Measurements from ENCODE around the gene ABLIM2.

The ABLIM2 gene

GRCh38 chr4:8037150-8037769 lies 121.4 kb downstream of the ABLIM2 start:
- Histone ChIP-seq H3K36me3 (replicated peaks; ENCODE audit: insufficient read depth, low read length) (no peaks in the 10 kb centered on the region), H3K79me2 (ENCODE audit: low read length) (no peaks in the 10 kb centered on the region), H3K4me3 (ENCODE audit: low read length) (no peak overlapping the region), H3K9me2 (replicated peaks; ENCODE audit: insufficient read depth, low read length) (no peaks in the 10 kb centered on the region), H3K27me3 (replicated peaks; ENCODE audit: insufficient read depth, low read length) (peaks cover 80% of the 10 kb centered on the region), H3K27ac (ENCODE audit: low read length) (no peak overlapping the region), H4K20me1 (ENCODE audit: insufficient read depth, low read length) (no peaks in the 10 kb centered on the region), H3K9ac (ENCODE audit: low read length) (no peak overlapping the region), H3K4me1 (ENCODE audit: low read length) (peaks cover 10% of the 10 kb centered on the region), H2AFZ (ENCODE audit: low read length) (no peak overlapping the region), H3K9me3 (replicated peaks; ENCODE audit: insufficient read depth, low read length) (no peaks in the 10 kb centered on the region), H3F3A (ENCODE audit: insufficient read depth, low read length) (0 out of 2 replicates have a peak, but pooled peaks cover 3% of the 10 kb centered on the region), H3K4me2 (ENCODE audit: low read depth, low read length) (no peak overlapping the region)
- TF ChIP-seq CTCF (IDR thresholded peaks at IDR 0.05; ENCODE audit: low read length): no peak
- no peak for TF ChIP-seq EZH2 (optimal IDR thresholded peaks at IDR 0.05; ENCODE audit: low read depth, low read length)
- no peak for TF ChIP-seq EZH2phosphoT487 (IDR thresholded peaks at IDR 0.05; ENCODE audit: low read length)
- no peak for DNase-seq

GRCh38 chr4:8035371-8035780 lies 123.2 kb downstream of the ABLIM2 start:
- Histone ChIP-seq H3K9me2 (replicated peaks; ENCODE audit: insufficient read depth, low read length) (no peaks in the 10 kb centered on the region), H3K4me2 (ENCODE audit: low read depth, low read length) (peak overlapping the region; percentile 34; the same call in 1 of the 2 replicates), H3K36me3 (replicated peaks; ENCODE audit: insufficient read depth, low read length) (no peaks in the 10 kb centered on the region), H3K79me2 (ENCODE audit: low read length) (no peaks in the 10 kb centered on the region), H3F3A (ENCODE audit: insufficient read depth, low read length) (0 out of 2 replicates have a peak, but pooled peaks cover 3% of the 10 kb centered on the region), H3K27ac (ENCODE audit: low read length) (no peak overlapping the region), H2AFZ (ENCODE audit: low read length) (no peak overlapping the region), H3K4me1 (ENCODE audit: low read length) (peaks cover 10% of the 10 kb centered on the region), H4K20me1 (ENCODE audit: insufficient read depth, low read length) (no peaks in the 10 kb centered on the region), H3K4me3 (ENCODE audit: low read length) (no peak overlapping the region), H3K9me3 (replicated peaks; ENCODE audit: insufficient read depth, low read length) (no peaks in the 10 kb centered on the region), H3K9ac (ENCODE audit: low read length) (no peak overlapping the region), H3K27me3 (replicated peaks; ENCODE audit: insufficient read depth, low read length) (peaks cover 80% of the 10 kb centered on the region)
- TF ChIP-seq CTCF (IDR thresholded peaks at IDR 0.05; ENCODE audit: low read length) (no peak), EZH2phosphoT487 (IDR thresholded peaks at IDR 0.05; ENCODE audit: low read length) (no peak), EZH2 (optimal IDR thresholded peaks at IDR 0.05; ENCODE audit: low read depth, low read length) (no peak)
- peak; percentile 48 for DNase-seq

DNA sequence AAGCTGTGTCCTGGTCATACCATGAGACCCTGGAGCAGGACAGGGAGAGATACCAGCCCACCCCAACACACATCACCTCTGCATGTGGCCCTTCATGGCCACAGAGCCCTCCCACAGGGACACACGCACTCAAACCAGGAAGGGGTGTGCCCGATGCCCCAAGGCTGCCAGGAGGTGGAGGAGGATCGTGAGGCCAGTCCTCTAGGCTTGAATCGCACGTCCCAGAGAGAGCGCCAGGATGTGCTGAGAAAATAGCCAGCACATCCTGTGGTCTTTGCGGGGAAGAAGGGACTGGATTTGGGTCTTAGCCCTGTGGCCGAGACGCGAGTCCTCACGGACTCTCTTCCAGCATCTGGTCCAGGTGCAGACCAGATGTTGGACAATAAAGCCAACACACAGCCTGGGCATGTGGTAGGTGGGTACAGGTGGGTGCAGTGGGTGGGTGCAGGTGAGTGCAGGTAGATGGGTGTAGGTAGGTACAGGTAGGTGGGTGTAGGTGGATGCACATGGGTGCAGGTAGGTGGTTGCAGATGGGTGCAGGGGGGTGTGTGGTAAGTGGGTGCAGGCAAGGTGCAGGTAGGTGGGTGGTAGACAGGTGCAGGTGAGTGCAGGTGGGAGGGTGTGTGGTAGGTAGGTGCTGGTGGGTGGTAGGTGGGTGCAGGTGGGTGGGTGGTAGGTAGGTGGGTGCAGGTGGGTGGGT lies 124.6 kb downstream of the ABLIM2 start:
- no peak overlapping the region for H3K27ac ChIP-seq (ENCODE audit: low read length)

More for the DNA sequence above, 124.6 kb downstream of the ABLIM2 start:
- H3F3A ChIP-seq (ENCODE audit: insufficient read depth, low read length): 0 out of 2 replicates have a peak, but pooled peaks cover 3% of the 10 kb centered on the region
- no peaks in the 10 kb centered on the region for H4K20me1 ChIP-seq (ENCODE audit: insufficient read depth, low read length)
- H3K4me2 ChIP-seq (ENCODE audit: low read depth, low read length): no peak overlapping the region
- no peak overlapping the region for H2AFZ ChIP-seq (ENCODE audit: low read length)
- H3K4me1 ChIP-seq (ENCODE audit: low read length): peaks cover 10% of the 10 kb centered on the region
- H3K4me3 ChIP-seq (ENCODE audit: low read length): no peak overlapping the region
- no peaks in the 10 kb centered on the region for H3K9me2 ChIP-seq (replicated peaks; ENCODE audit: insufficient read depth, low read length)
- no peaks in the 10 kb centered on the region for H3K36me3 ChIP-seq (replicated peaks; ENCODE audit: insufficient read depth, low read length)
- no peaks in the 10 kb centered on the region for H3K9me3 ChIP-seq (replicated peaks; ENCODE audit: insufficient read depth, low read length)
- H3K9ac ChIP-seq (ENCODE audit: low read length): no peak overlapping the region
- no peak for DNase-seq
- no peaks in the 10 kb centered on the region for H3K79me2 ChIP-seq (ENCODE audit: low read length)
- no peak for TF ChIP-seq EZH2 (optimal IDR thresholded peaks at IDR 0.05; ENCODE audit: low read depth, low read length)
- no peak for TF ChIP-seq EZH2phosphoT487 (IDR thresholded peaks at IDR 0.05; ENCODE audit: low read length)
- no peak for TF ChIP-seq CTCF (IDR thresholded peaks at IDR 0.05; ENCODE audit: low read length)
- peaks cover 81% of the 10 kb centered on the region for H3K27me3 ChIP-seq (replicated peaks; ENCODE audit: insufficient read depth, low read length)
